SK-N-MC (cell line): ENCODE results near the gene HACD1.

Source experiments
- EZH2 ChIP-seq: fragments of 200-600 bp; sonication (generic); IDR thresholded peaks from one replicate; pipeline ENCODE4 v1.6.1; 2017; ENCODE audit warnings: antibody characterized with exemption
- FOXP2 ChIP-seq: optimal IDR thresholded peaks from 2 replicates; pipeline ENCODE3; 2011; ENCODE audit warnings: mild to moderate bottlenecking, moderate library complexity; ENCODE audit not compliant: insufficient read depth; ENCODE audit errors: extremely low read length, control extremely low read depth
- POLR2AphosphoS5 ChIP-seq: IDR thresholded peaks from 2 replicates; pipeline ENCODE4 v1.6.1; 2012; ENCODE audit warnings: mild to moderate bottlenecking, low read depth, low read length, borderline replicate concordance

DNA sequence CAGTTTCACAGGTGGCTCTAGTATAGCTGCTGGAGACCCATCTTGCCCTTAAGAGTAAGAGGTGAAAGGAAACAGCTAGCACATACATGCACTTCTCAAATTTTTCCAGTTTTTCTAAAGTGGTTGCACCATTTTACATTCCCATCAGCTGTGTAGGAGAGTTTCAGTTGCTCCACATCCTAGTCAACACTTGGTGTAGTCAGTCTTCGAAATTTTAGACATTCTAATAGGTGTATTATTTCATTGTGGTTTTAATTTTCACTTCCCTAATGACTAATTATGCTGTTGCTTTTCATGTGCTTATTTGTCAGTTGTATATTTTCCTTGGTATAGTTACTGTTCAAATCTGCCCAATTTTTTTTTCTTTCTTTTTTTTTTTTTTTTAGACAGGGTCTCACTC is 9.5 kb upstream of the HACD1 start:
- TF ChIP-seq EZH2, result no peak
- TF ChIP-seq POLR2AphosphoS5, result no peak
- no peak for TF ChIP-seq FOXP2
